Measurements from ENCODE around the gene LRRC47. TPM values are rescaled to one million over a fixed set of nuclear protein-coding genes. Genes with fewer than 3 reads are reported as not detected.

LRRC47 gene
- total and polyA plus RNA-seq, 2 of the 13 experiments (the other 11 are each of a cell fraction or from before 2014, with no cell fraction given) = 18.3 to 52.5 TPM

- TF ChIP-seq ZGPAT (CRISPR knock-in tag; IDR thresholded peaks at IDR 0.05) (peak; percentile 50; the same call in 1 of the 2 replicates), ZNF350 (CRISPR knock-in tag; IDR thresholded peaks at IDR 0.05; ENCODE audit: borderline replicate concordance, low read depth) (0 out of 2 replicates have a peak, but pooled peaks have one; percentile 20), ZNF468 (CRISPR knock-in tag; IDR thresholded peaks at IDR 0.05) (no peak), ZNF329 (CRISPR knock-in tag; IDR thresholded peaks at IDR 0.05; ENCODE audit: low read depth) (no peak), KLF9 (CRISPR knock-in tag; IDR thresholded peaks at IDR 0.05; ENCODE audit: low read depth) (peak; percentile 94), PHB2 (IDR thresholded peaks at IDR 0.05; ENCODE audit: partially characterized antibody) (no peak), HOXA7 (CRISPR knock-in tag; IDR thresholded peaks at IDR 0.05) (no peak), XRCC5 (optimal IDR thresholded peaks at IDR 0.05; ENCODE audit: low read length) (no peak), NRL (CRISPR knock-in tag; IDR thresholded peaks at IDR 0.05; ENCODE audit: borderline replicate concordance) (no peak; the same call in 1 of the 2 replicates), E2F1 (CRISPR knock-in tag; IDR thresholded peaks at IDR 0.05) (no peak), ZNF33A (CRISPR knock-in tag; IDR thresholded peaks at IDR 0.05; ENCODE audit: borderline replicate concordance) (no peak), ZNF337 (CRISPR knock-in tag; IDR thresholded peaks at IDR 0.05; ENCODE audit: borderline replicate concordance, low read depth) (no peak), SNAI1 (CRISPR knock-in tag; IDR thresholded peaks at IDR 0.05; ENCODE audit: borderline replicate concordance) (no peak), GABPB1 (CRISPR knock-in tag; IDR thresholded peaks at IDR 0.05) (peak; percentile 76), TFAP4 (IDR thresholded peaks at IDR 0.05; ENCODE audit: borderline replicate concordance, low read depth) (no peak)
Measured at GRCh38 chr1:3772027-3772714, 24.1 kb downstream of the LRRC47 start (continued).
